Upper lobe of left lung (tissue), 4 donors: Measurements from ENCODE around the gene LRRC19.

Experiments used
- CTCF ChIP-seq, 6 experiments: fragments of 450-650 bp in 4 of 6; fragments of 200-600 bp in 2 of 6; sonication (generic) in 2 of 6; IDR thresholded peaks; one replicate each; pipeline ENCODE4 v1.5.1; 2016 to 2019; ENCODE audit warnings: antibody characterized with exemption in 6 of 6
- EP300 ChIP-seq, 4 donors: sonication (generic); formaldehyde crosslinking; IDR thresholded peaks; one replicate each; pipeline ENCODE4 v1.5.1; 2017; ENCODE audit warnings: antibody characterized with exemption in 4 of 4, control low read depth in 2 of 4
- POLR2A ChIP-seq, 4 donors: fragments of 450-650 bp; IDR thresholded peaks; one replicate each; pipeline ENCODE4 v1.5.1; 2016 to 2017; ENCODE audit warnings: antibody characterized with exemption in 4 of 4, mild to moderate bottlenecking in 2 of 4

DNA sequence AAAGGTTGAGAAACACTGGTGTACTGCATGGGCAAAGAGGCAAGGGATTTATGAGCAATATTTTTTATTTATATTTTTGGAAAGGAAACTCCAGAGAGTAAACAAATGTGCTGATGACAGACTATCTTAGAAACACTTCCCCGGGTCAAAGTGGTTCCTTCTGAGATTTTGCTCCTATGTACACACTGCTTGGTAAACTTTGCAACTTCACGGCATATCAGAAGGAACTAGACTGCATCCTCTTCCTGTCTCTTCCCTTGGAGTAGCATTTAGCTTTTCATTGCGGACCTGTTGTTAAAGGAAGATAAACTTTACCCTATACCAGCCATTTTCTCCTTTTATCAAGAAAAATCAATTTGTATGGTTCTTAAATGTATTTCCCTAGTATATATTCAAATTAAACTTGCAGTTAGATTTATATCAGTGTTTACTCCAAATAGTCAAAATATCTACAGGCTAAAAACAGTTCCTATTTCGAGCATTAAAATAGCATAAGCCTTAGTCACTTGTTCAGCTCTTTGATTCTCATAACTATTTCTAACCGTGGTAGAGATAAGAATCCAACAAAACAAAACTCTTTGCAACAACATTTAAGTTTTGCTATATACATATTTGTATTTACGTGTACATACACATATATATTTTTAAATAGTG, 48.0 kb upstream of the LRRC19 start:
- TF ChIP-seq CTCF (IDR thresholded peaks at IDR 0.05) (no peak), EP300 (IDR thresholded peaks at IDR 0.05) (peak in 2 of 4 donors; percentile 49 to 61), POLR2A (IDR thresholded peaks at IDR 0.05) (no peak)
